Measurements from ENCODE around the gene CAMTA2.

The CAMTA2 gene

DNA sequence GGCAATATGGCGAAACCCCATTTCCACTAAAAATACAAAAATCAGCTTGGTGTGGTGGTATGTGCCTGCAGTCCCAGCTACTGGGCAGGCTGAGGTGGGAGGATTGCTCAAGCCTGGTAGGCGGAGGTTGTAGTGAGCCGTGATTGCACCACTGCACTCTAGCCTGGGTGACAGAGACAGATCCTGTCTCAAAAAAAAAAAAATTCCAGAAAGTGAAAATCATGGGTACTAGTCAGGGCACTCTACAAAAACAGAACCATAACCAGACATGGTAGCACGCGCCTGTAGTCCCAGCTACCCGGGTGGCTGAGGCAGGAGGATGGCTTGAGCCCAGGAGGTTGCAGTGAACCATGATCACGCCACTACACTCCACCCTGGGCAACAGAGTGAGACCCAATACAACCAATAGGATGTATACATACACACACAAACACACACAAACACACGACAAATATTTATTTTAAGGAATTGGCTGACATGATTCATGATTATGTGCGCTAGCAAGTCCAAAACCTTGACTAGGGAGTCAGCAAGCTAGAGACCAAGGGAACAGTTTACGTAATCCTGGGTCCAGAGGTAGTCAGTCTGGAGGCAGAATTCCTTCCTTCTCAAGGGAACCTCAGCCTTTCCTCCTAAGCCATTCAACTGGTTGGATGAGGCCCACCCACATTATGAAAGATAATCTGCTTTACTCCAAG is 67.0 kb downstream of the CAMTA2 start:
- no peak for DNase-seq

- no peak for DNase-seq
Observed at GRCh38 chr17:4919511-4920047, 67.9 kb downstream of the CAMTA2 start.

All from KG1 (cell line).